Naive thymus-derived CD4-positive, alpha-beta T cell (primary cell): Measurements from ENCODE around the gene SLC6A12. TPM values are rescaled to one million over a fixed set of nuclear protein-coding genes. Genes with fewer than 3 reads are reported as not detected.
A peak's percentile ranks its signal among the peaks of the same experiment; 100 is the strongest.
"Not testable (repeated sequence)": the region's sequence is repeated elsewhere in the genome, so short reads cannot be mapped to it uniquely, and the experiment has no call there.

Experiments used
- ATAC-seq: fragments of 150-1000 bp; cut with Tn5 transposase; 2 replicates; pipeline ENCODE4 v1.10.0; 2021; ENCODE audit warnings: mild to moderate bottlenecking, moderate library complexity
- CTCF ChIA-PET: fragments of 350-600 bp; sonication (Branson Sonifier 250); formaldehyde crosslinking; loops from one replicate; lab custom pipeline; 2021; ENCODE audit warnings: antibody characterized with exemption; lab: Charles Lee
- POLR2A ChIA-PET: fragments of 350-600 bp; sonication (Branson Sonifier 250); formaldehyde crosslinking; loops from one replicate; lab custom pipeline; 2021; ENCODE audit warnings: antibody characterized with exemption, inconsistent platforms; lab: Charles Lee
- DNase-seq, 9 donors: peaks; one replicate each; pipeline versions ENCODE4 v3.0.0 to v3.0.0-alpha.2; 2020 to 2022; ENCODE audit warnings: mixed read lengths in 1 of 9
- H3K27ac ChIP-seq: one replicate; pipeline ENCODE4 v1.7.0; 2013; ENCODE audit warnings: mild to moderate bottlenecking, low read depth, low read length, moderate library complexity
- H3K27me3 ChIP-seq, 2 donors: one replicate each; pipeline ENCODE4 v1.7.0; 2013; ENCODE audit warnings: low read length in 2 of 2, mild to moderate bottlenecking in 2 of 2, moderate library complexity in 2 of 2; ENCODE audit not compliant: control insufficient read depth in 2 of 2, insufficient read depth in 2 of 2
- H3K36me3 ChIP-seq, 3 experiments: 1 replicate in 2 of 3; 2 replicates in 1 of 3; pipeline ENCODE4 v1.7.0; 2013; ENCODE audit warnings: low read length in 3 of 3, mild to moderate bottlenecking in 3 of 3, moderate library complexity in 1 of 3; ENCODE audit not compliant: insufficient read depth in 3 of 3, control insufficient read depth in 2 of 3
- H3K4me1 ChIP-seq, 2 donors: one replicate each; pipeline ENCODE4 v1.7.0; 2013; ENCODE audit warnings: low read length in 2 of 2, mild to moderate bottlenecking in 2 of 2, moderate library complexity in 1 of 2; ENCODE audit not compliant: control insufficient read depth in 2 of 2, insufficient read depth in 2 of 2
- H3K4me3 ChIP-seq: 2 replicates; pipeline ENCODE4 v1.7.0; 2013; ENCODE audit warnings: mild to moderate bottlenecking, low read length
- H3K9me3 ChIP-seq, 3 experiments: 1 replicate in 2 of 3; 2 replicates in 1 of 3; pipeline ENCODE4 v1.7.0; 2013; ENCODE audit warnings: low read length in 3 of 3; ENCODE audit not compliant: control insufficient read depth in 2 of 3
- H3K27ac Mint-ChIP-seq, 9 donors: one replicate each; pipeline ENCODE4 v1.8.0; 2020 to 2022; ENCODE audit warnings: mixed read lengths in 9 of 9, mild to moderate bottlenecking in 8 of 9, moderate library complexity in 5 of 9, inconsistent platforms in 2 of 9
- H3K27me3 Mint-ChIP-seq, 5 donors: one replicate each; pipeline ENCODE4 v1.8.0; 2021 to 2022; ENCODE audit warnings: mixed read lengths in 5 of 5, mild to moderate bottlenecking in 1 of 5
- H3K36me3 Mint-ChIP-seq, 5 donors: one replicate each; pipeline ENCODE4 v1.8.0; 2020 to 2022; ENCODE audit warnings: mixed read lengths in 5 of 5, mild to moderate bottlenecking in 3 of 5, inconsistent platforms in 1 of 5
- H3K4me1 Mint-ChIP-seq, 7 donors: one replicate each; pipeline ENCODE4 v1.8.0; 2020 to 2022; ENCODE audit warnings: mixed read lengths in 7 of 7, mild to moderate bottlenecking in 3 of 7, inconsistent platforms in 1 of 7
- H3K4me3 Mint-ChIP-seq, 10 donors: one replicate each; pipeline ENCODE4 v1.8.0; 2020 to 2022; ENCODE audit warnings: mild to moderate bottlenecking in 10 of 10, mixed read lengths in 10 of 10, moderate library complexity in 6 of 10, inconsistent platforms in 2 of 10
- H3K9me3 Mint-ChIP-seq, 11 donors: one replicate each; pipeline ENCODE4 v1.8.0; 2020 to 2022; ENCODE audit warnings: mixed read lengths in 11 of 11, mild to moderate bottlenecking in 4 of 11, inconsistent platforms in 1 of 11, moderate library complexity in 1 of 11
- intact Hi-C, 2 donors: fragments of 100-400 bp; cut with micrococcal nuclease; formaldehyde crosslinking; loops; one replicate each; pipeline ENCODE4 v1.15.1; 2023
- polyA plus RNA-seq, 2 donors: library from polyadenylated mRNA; unstranded; fragments of 300-500 nt; fragmentation: Illumina TruSeq; gene quantifications; one replicate each; pipeline ENCODE4 v1.2.3, GENCODE V29; 2021
- total RNA-seq, 6 experiments: library from RNA in 5 of 6; stranded (reverse) in 5 of 6; gene quantifications; 1 replicate in 5 of 6; 2 replicates in 1 of 6; pipeline ENCODE4 v1.2.3 and lab custom pipeline; 2021 to 2026

Gene SLC6A12
- total and polyA plus RNA-seq, 7 experiments from 2014 or later: 0.30 to 4.2 TPM; not detected in 5

DNA sequence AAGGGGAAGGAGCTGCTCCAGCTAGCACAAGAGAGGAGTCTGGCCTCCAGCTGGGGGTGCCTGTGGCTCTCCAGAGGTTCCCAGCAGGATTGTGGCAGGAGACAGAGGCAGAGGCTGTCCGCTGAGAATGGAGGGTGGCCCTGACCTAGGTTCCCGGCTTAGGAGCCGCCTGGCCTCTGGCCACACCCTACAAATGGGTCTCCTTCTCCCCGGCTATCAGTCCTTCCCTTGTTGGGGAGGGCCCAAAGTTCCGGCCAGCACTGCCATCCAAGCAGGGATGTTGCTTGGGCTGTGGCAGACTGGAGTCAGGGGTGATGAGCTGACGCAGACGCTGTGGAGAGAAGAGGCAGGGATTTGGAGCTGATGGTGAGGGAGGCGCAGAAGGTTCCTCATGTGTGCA lies 23.1 kb downstream of the SLC6A12 start:
- ATAC-seq (no peak), DNase-seq (no peak)
- no peak overlapping the region for H3K27ac ChIP-seq
- H3K4me3 Mint-ChIP-seq: no peak overlapping the region
- H3K4me1 ChIP-seq: no peaks in the 10 kb centered on the region
- no peak overlapping the region for H3K4me3 ChIP-seq
- intact Hi-C loops: no loop called here
- CTCF ChIA-PET: no interaction called here
- H3K36me3 ChIP-seq: no peaks in the 10 kb centered on the region
- no peak overlapping the region for H3K27ac Mint-ChIP-seq
- POLR2A ChIA-PET: no interaction called here
- H3K4me1 Mint-ChIP-seq: peaks cover 0 to 9% (median 3%) of the 10 kb centered on the region in 7 donors
- H3K36me3 Mint-ChIP-seq: no peaks in the 10 kb centered on the region
- H3K27me3 ChIP-seq: peaks cover 0 to 4% of the 10 kb centered on the region in 2 donors
- H3K9me3 ChIP-seq: no peaks in the 10 kb centered on the region
- H3K27me3 Mint-ChIP-seq: peaks cover 3 to 27% (median 19%) of the 10 kb centered on the region in 5 donors
- H3K9me3 Mint-ChIP-seq: peaks cover 0 to 4% (median 0%) of the 10 kb centered on the region in 11 donors

DNA sequence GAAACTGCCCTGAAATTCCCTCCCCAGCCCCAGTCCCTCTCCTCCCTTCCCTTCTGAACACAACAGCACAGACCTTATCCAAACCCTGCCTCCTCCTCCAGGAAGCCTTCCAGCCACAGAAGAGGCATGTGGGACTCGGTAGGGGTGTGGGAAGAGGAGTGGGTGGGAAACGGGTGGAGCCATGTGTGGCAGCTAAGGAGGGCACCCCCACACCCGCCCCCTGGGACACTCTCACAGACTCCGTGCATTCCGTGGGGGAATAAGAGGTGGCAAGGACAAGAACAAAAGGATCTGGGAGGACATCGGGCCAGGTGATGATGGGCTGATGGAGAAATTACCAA lies 24.4 kb downstream of the SLC6A12 start:
- H3K27ac Mint-ChIP-seq: no peak overlapping the region

DNA sequence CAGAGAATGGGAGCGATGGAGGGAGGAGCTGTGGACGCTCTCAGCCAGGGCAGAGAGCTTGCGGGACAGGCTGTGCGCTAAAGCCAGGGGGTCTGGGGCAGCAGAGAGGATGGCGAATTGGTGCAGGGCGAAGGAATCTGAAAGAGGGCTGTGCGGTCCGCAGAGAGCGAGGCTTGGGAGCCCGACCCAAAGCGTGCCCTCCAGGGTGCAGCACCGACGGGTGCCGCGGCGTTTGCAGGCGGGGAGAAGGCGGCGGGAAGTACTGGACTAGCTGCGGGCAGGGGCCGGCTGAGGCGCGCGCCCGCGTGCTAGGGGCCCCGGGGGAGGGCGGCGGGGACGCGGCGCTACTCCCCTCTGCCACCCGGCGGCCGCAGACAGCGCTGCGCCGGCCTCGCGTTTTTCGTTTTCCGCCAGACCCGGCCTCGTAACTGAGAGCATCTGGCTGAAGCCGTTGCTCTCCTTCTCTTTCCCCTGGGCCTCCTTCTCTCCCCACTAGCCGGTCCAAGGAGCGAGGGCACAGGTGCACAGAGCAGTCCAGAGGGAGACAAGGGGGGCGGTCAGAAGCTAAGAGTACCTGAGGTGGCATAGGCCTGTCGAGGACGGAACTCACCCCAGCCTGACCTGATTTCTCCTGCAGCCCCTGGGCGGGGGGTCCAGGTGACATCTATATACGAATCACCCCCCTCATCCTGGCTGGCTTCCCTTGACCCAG lies 24.9 kb downstream of the SLC6A12 start:
- Histone ChIP-seq H3K9me3 (no peaks in the 10 kb centered on the region), H3K27me3 (peaks cover 0 to 4% of the 10 kb centered on the region in 2 donors), H3K4me1 (no peaks in the 10 kb centered on the region), H3K27ac (no peak overlapping the region), H3K4me3 (peak overlapping the region; percentile 40), H3K36me3 (no peaks in the 10 kb centered on the region)
- H3K27ac Mint-ChIP-seq: peak overlapping the region in 1 of 9 donors; percentile 21
- CTCF ChIA-PET: no interaction called here
- POLR2A ChIA-PET: no interaction called here
- DNase-seq (peak in 7 of 9 donors; percentile 17 to 60 (median 31)), ATAC-seq (peak; percentile 89)
- peaks cover 5 to 31% (median 24%) of the 10 kb centered on the region in 5 donors for H3K27me3 Mint-ChIP-seq
- peak overlapping the region; percentile 73 to 89 (median 84) for H3K4me3 Mint-ChIP-seq
- H3K9me3 Mint-ChIP-seq: peaks cover 0 to 4% (median 0%) of the 10 kb centered on the region in 11 donors
- intact Hi-C loops: no loop called here
- H3K36me3 Mint-ChIP-seq: no peaks in the 10 kb centered on the region
- peaks cover 0 to 9% (median 4%) of the 10 kb centered on the region in 7 donors for H3K4me1 Mint-ChIP-seq

More for the DNA sequence above, 24.4 kb downstream of the SLC6A12 start:
- ChIA-PET POLR2A (no interaction called here), CTCF (no interaction called here)
- peaks cover 0 to 4% (median 0%) of the 10 kb centered on the region in 11 donors for H3K9me3 Mint-ChIP-seq
- H3K4me1 ChIP-seq: no peaks in the 10 kb centered on the region
- no peak overlapping the region for H3K27ac ChIP-seq
- no peak for ATAC-seq
- no peaks in the 10 kb centered on the region for H3K36me3 Mint-ChIP-seq
- H3K4me1 Mint-ChIP-seq: peaks cover 0 to 9% (median 4%) of the 10 kb centered on the region in 7 donors
- peaks cover 5 to 31% (median 24%) of the 10 kb centered on the region in 5 donors for H3K27me3 Mint-ChIP-seq
- intact Hi-C loops: no loop called here
- DNase-seq: no peak
- H3K36me3 ChIP-seq: no peaks in the 10 kb centered on the region
- H3K27me3 ChIP-seq: peaks cover 0 to 4% of the 10 kb centered on the region in 2 donors
- H3K9me3 ChIP-seq: no peaks in the 10 kb centered on the region
- no peak overlapping the region for H3K4me3 ChIP-seq
- peak overlapping the region in 4 of 10 donors; percentile 39 to 88 (median 84) for H3K4me3 Mint-ChIP-seq

DNA sequence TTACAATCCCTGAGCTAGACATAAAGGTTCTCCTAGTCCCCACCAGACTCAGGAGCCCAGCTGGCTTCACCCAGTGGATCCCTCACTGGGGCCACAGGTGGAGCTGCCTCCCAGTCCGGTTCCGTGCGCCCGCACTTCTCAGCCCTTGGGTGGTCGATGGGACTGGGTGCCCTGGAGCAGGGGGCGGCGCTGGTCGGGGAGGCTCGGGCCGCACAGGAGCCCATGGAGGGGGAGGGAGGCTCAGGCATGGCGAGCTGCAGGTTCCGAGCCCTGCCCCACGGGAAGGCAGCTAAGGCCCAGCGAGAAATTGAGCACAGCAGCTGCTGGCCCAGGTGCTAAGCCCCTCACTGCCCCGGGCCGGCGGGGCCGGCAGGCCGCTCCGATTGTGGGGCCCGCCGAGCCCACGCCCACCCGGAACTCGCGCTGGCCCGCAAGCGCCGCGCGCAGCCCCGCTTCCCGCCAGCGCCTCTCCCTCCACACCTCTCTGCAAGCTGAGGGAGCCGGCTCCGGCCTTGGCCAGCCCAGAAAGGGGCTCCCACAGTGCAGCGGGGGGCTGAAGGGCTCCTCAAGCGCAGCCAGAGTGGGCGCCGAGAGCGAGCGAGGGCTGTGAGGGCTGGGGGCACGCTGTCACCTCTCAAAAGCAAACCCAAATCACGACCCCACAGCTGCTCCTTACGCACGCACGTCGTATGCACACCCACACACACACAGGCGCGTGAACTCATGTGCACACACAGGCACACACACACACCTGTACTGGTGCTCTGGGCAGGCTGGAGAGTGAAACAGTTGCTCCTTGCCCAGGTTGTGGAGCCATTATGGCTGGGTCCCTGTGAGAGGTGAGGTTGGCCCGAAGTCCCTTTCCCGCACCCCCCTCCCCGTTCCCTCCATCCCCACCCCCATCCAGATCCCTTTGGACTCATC lies 25.7 kb downstream of the SLC6A12 start:
- ATAC-seq: peak; percentile 14

DNA sequence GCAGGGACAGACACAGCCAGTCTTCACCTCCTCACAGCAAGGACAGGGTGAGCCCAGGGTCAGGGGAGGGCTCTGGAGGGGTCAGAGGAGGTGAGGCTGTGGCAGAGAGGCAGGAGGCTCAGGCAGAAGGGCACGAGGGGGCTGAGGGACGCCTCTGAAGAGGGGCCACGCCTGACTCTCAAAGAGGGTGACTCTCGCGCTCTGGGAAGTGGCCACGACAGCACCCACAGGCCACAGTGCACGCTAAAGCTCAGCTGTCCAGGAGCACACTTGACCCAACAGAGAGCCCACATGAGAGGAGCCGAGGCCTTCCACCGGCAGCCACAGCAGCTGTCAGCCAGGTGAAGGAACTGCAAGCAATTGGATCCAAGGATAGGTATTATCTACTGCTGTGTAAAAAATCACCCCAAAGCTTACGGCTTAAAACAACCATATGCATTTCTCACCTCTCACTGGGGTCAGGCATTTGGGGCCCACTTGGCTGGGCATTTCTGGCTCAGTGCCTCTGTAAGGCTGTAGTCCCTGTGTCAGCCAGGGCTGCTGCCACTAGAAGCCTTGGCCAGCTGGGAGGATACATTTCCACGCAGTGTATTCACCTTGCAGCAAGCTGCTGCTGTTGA lies 27.8 kb downstream of the SLC6A12 start:
- DNase-seq: no peak
- no peaks in the 10 kb centered on the region for H3K9me3 ChIP-seq
- Mint-ChIP-seq H3K36me3 (no peaks in the 10 kb centered on the region), H3K4me3 (no peak overlapping the region), H3K4me1 (peaks cover 0 to 9% (median 4%) of the 10 kb centered on the region in 7 donors), H3K27ac (no peak overlapping the region), H3K27me3 (peaks cover 7 to 28% (median 8%) of the 10 kb centered on the region in 5 donors), H3K9me3 (peaks cover 0 to 1% (median 0%) of the 10 kb centered on the region in 11 donors)
- no peaks in the 10 kb centered on the region for H3K36me3 ChIP-seq
- intact Hi-C loops: no loop called here
- H3K27me3 ChIP-seq: peaks cover 0 to 4% of the 10 kb centered on the region in 2 donors
- H3K4me3 ChIP-seq: no peak overlapping the region
- ChIA-PET CTCF (no interaction called here), POLR2A (interaction anchor here (0.6 kb wide), 1 partner anchor 13 kb away, joined by 3 read pairs; no protein-coding TSS in a partner anchor)
- ATAC-seq: no peak
- no peaks in the 10 kb centered on the region for H3K4me1 ChIP-seq
- no peak overlapping the region for H3K27ac ChIP-seq

More for the DNA sequence above, 25.7 kb downstream of the SLC6A12 start:
- H3K36me3 ChIP-seq, H3K27me3 ChIP-seq, H3K27ac Mint-ChIP-seq, H3K36me3 Mint-ChIP-seq, H3K4me1 ChIP-seq, H3K9me3 Mint-ChIP-seq, H3K27ac ChIP-seq, DNase-seq, H3K9me3 ChIP-seq, POLR2A ChIA-PET, H3K4me1 Mint-ChIP-seq, CTCF ChIA-PET, intact Hi-C loops: not testable (repeated sequence)
- Mint-ChIP-seq H3K4me3 (peak overlapping the region; percentile 73 to 89 (median 84)), H3K27me3 (peaks cover 5 to 36% (median 21%) of the 10 kb centered on the region in 5 donors)
- peak overlapping the region; percentile 40 for H3K4me3 ChIP-seq

DNA sequence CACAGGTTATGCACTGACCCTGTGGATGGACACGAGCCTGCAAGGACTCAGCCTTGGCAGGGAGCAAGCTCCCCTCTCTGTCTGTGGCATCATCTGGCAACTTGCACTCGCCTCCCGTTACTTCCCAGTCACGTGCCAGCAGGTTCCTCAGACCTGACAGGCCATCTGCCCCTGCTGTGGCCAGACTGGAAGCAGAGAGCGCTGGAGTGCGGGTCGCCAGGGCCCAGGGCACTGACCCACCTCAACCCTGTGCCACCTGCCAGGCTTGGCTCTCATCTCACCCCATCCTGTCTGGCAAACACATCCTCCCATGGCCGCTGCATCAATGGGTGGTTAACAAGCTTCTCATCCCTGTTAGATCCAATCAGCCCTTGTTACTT lies 28.4 kb downstream of the SLC6A12 start:
- Mint-ChIP-seq H3K27ac (no peak overlapping the region), H3K36me3 (no peaks in the 10 kb centered on the region), H3K4me3 (no peak overlapping the region), H3K27me3 (peaks cover 7 to 28% (median 8%) of the 10 kb centered on the region in 5 donors), H3K4me1 (peaks cover 0 to 9% (median 6%) of the 10 kb centered on the region in 7 donors), H3K9me3 (peaks cover 0 to 1% (median 0%) of the 10 kb centered on the region in 11 donors)
- ATAC-seq: no peak
- H3K36me3 ChIP-seq: no peaks in the 10 kb centered on the region
- POLR2A ChIA-PET: no interaction called here
- H3K27me3 ChIP-seq: peaks cover 0 to 4% of the 10 kb centered on the region in 2 donors
- H3K9me3 ChIP-seq: no peaks in the 10 kb centered on the region
- no peaks in the 10 kb centered on the region for H3K4me1 ChIP-seq
- no peak for DNase-seq
- H3K4me3 ChIP-seq: no peak overlapping the region
- intact Hi-C loops: no loop called here
- H3K27ac ChIP-seq: no peak overlapping the region
- CTCF ChIA-PET: no interaction called here
